ENCODE data around the gene HAPSTR1. TPM values are rescaled to one million over a fixed set of nuclear protein-coding genes. Genes with fewer than 3 reads are reported as not detected.

Gene HAPSTR1
- total and polyA plus RNA-seq, 11 donors: 13.3 to 78.4 (median 55.9) TPM

DNA sequence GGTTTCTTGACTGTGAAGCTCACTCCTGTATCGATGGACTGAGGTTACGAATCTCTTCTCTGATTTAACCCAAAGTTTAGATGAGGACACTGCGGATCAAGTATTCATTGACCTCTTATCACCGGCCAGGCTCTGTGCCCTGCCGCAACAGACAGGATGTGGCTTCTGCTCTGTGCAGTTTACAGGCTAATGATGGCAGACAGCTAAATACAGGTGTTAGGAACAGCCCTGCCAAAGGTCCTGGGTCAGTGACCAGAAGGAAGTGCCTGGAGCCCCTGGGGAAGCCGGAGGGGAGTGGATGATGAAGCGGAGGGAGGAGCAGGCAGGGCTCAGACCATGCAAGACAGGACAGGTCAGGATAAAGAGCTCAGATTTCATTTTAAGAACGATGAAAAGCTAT lies 44.4 kb downstream of the HAPSTR1 start:
- no peak for TF ChIP-seq POLR2A (IDR thresholded peaks at IDR 0.05)
- TF ChIP-seq, protein P1, sequence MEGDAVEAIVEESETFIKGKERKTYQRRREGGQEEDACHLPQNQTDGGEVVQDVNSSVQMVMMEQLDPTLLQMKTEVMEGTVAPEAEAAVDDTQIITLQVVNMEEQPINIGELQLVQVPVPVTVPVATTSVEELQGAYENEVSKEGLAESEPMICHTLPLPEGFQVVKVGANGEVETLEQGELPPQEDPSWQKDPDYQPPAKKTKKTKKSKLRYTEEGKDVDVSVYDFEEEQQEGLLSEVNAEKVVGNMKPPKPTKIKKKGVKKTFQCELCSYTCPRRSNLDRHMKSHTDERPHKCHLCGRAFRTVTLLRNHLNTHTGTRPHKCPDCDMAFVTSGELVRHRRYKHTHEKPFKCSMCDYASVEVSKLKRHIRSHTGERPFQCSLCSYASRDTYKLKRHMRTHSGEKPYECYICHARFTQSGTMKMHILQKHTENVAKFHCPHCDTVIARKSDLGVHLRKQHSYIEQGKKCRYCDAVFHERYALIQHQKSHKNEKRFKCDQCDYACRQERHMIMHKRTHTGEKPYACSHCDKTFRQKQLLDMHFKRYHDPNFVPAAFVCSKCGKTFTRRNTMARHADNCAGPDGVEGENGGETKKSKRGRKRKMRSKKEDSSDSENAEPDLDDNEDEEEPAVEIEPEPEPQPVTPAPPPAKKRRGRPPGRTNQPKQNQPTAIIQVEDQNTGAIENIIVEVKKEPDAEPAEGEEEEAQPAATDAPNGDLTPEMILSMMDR (IDR thresholded peaks at IDR 0.05): no peak
- peak in 1 of 5 donors; percentile 44 for DNase-seq
- no peaks in the 10 kb centered on the region for H3K27me3 ChIP-seq
- intact Hi-C loops (cut with DNase I): loop anchor here in 2 of 10 donors (5.0 to 10.0 kb wide), 3 partner anchors 43 to 1049 kb away; partner anchors contain the start of genes GRIN2A (in 1 of the 2), HAPSTR1 (in 1 of the 2) and LITAFD (in 1 of the 2)
- no peak for ATAC-seq
- no peaks in the 10 kb centered on the region for H3K9me3 ChIP-seq
- H3K4me1 ChIP-seq: peaks cover 0 to 21% (median 6%) of the 10 kb centered on the region in 12 donors
- H3K4me3 ChIP-seq: no peak overlapping the region
- 45 to 51% (median 49%) methylated on average over 8 of the region's 8 CpGs for WGBS, 4 donors
- no peaks in the 10 kb centered on the region for H3K36me3 ChIP-seq
- no peak overlapping the region for H3K27ac ChIP-seq

DNA sequence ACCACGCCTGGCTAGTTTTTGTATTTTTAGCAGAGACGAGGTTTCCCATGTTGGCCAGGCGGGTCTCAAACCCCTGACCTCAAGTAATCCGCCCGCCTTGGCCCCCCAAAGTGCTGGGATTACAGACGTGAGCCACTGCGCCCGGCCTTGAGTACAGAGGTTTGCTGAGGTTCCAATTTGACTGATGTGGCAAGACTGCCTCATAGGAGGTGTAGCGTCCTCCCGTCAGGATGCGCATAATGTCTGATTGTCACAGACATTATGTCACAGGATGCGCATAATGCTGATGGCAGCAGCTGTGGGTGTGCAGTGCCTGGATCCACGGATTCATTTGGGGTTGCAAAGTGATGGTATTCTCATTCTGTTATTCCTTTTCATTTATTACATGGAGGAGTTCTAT lies 45.2 kb downstream of the HAPSTR1 start:
- DNase-seq: no peak
- 90 to 93% (median 92%) methylated on average over 13 of the region's 13 CpGs for WGBS, 4 donors
- TF ChIP-seq, protein P1 (IDR thresholded peaks at IDR 0.05): no peak
- no peak for TF ChIP-seq POLR2A (IDR thresholded peaks at IDR 0.05)
- Histone ChIP-seq H3K27ac (no peak overlapping the region), H3K4me3 (no peak overlapping the region), H3K4me1 (peaks cover 0 to 21% (median 6%) of the 10 kb centered on the region in 12 donors), H3K9me3 (no peaks in the 10 kb centered on the region), H3K36me3 (no peaks in the 10 kb centered on the region), H3K27me3 (no peaks in the 10 kb centered on the region)
- no peak for ATAC-seq
- intact Hi-C loops (cut with DNase I): loop anchor here in 2 of 10 donors (5.0 to 10.0 kb wide), 3 partner anchors 44 to 1048 kb away; partner anchors contain the start of genes GRIN2A (in 1 of the 2), HAPSTR1 (in 1 of the 2) and LITAFD (in 1 of the 2)

DNA sequence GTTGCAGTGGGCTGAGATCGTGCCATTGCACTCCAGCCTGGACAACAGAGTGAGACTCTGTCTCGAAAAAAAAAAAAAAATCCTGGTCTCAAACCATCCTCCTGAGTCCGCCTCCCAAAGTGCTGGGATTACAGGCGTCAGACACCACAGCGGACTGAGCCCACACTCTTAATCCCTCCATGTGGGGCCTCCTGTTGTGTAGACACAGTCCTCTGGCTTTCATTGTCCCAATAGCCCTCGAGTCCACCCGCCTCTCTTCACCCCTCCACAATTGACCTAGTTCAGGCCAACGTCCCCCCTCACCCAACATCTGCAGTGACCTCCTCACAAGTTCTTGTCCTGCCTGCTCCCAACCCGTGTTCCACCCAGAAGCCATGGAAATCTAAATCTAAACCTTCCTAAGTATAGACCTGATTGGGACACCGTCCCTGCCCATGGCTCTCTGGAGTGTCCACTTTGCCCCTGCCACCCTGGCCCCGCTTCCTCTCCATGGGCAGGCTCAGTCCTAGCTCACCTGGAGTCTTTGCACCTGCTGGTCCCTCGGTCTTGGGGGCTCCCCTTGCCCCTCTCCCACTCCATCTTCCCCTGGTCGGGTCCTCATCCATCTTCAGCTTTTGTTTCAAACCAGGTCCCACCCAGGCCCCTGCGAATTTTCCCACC lies 46.7 kb downstream of the HAPSTR1 start:
- intact Hi-C loops (cut with DNase I): loop anchor here in 3 of 10 donors (2.0 to 10.0 kb wide), 4 partner anchors 46 to 1047 kb away; partner anchors contain the start of genes GRIN2A (in 1 of the 3), HAPSTR1 (in 1 of the 3) and LITAFD (in 1 of the 3)
- no peak for ATAC-seq

More for the DNA sequence above, 46.7 kb downstream of the HAPSTR1 start:
- TF ChIP-seq, protein P1 (IDR thresholded peaks at IDR 0.05): no peak
- no peak for TF ChIP-seq POLR2A (IDR thresholded peaks at IDR 0.05)
- Histone ChIP-seq H3K27ac (no peak overlapping the region), H3K9me3 (no peaks in the 10 kb centered on the region), H3K27me3 (no peaks in the 10 kb centered on the region), H3K4me3 (no peak overlapping the region), H3K4me1 (peaks cover 0 to 21% (median 6%) of the 10 kb centered on the region in 12 donors), H3K36me3 (no peaks in the 10 kb centered on the region)
- DNase-seq: peak in 1 of 5 donors; percentile 32
- WGBS, 4 donors: 84 to 87% (median 87%) methylated on average over 14 of the region's 14 CpGs

Measured in heart left ventricle (tissue), 16 donors.